HCT116 (cell line): ENCODE measurements around the gene TOR2A. TPM values are rescaled to one million over a fixed set of nuclear protein-coding genes. Genes with fewer than 3 reads are reported as not detected.

Experiments
- ATAC-seq: fragments of 200-7000 bp; cut with Tn5 transposase; 2 replicates; pipeline ENCODE4 v1.9.1; 2020; ENCODE audit warnings: mild to moderate bottlenecking, moderate library complexity
- BruUV-seq: library from RNA; stranded (reverse); fragments of 400-500 nt; replicated peaks from 2 replicates; lab custom pipeline; 2021; lab: Mats Ljungman, UMichigan
- CTCF ChIA-PET: fragments of 300-600 bp; sonication (Branson Sonifier 250); formaldehyde crosslinking; loops from one replicate; lab custom pipeline; 2021; ENCODE audit warnings: antibody characterized with exemption; lab: Charles Lee
- POLR2A ChIA-PET: fragments of 300-600, 350-600 bp; sonication (Branson Sonifier 250); formaldehyde crosslinking; loops from one replicate; lab custom pipeline; 2021; ENCODE audit warnings: antibody characterized with exemption; lab: Charles Lee
- RAD21 ChIA-PET, 2 experiments: fragments of 300-600 bp; sonication (Branson Sonifier 250); formaldehyde crosslinking; loops; one replicate each; lab custom pipeline; 2023; ENCODE audit warnings: low total read pairs in 2 of 2; ENCODE audit not compliant: uncharacterized antibody in 2 of 2, unreplicated experiment in 2 of 2, low non-redundant PET in 1 of 2; lab: Charles Lee
- DNase-seq: peaks from one replicate; pipeline ENCODE4 v3.0.0-alpha.2; 2010; ENCODE audit warnings: low read depth, low spot score
- H2AFZ ChIP-seq: fragments of 200-600 bp; shearing (Covaris generic), sonication (generic); 2 replicates; pipeline ENCODE4 v1.6.1; 2017; ENCODE audit warnings: low read depth, mixed run types, mixed read lengths, antibody characterized with exemption, low read length; ENCODE audit not compliant: poor library complexity, severe bottlenecking
- H3K27ac ChIP-seq: 2 replicates; pipeline ENCODE4 v1.5.1; 2012; ENCODE audit warnings: low read depth, low read length
- H3K27me3 ChIP-seq: fragments of 200-600 bp; sonication (generic); 2 replicates; pipeline ENCODE4 v1.6.1; 2016; ENCODE audit warnings: mixed run types, low read length, mixed read lengths; ENCODE audit not compliant: insufficient read depth
- H3K36me3 ChIP-seq, 2 experiments: fragments of 200-500 bp in 1 of 2; fragments of 200-600 bp in 1 of 2; sonication (Bioruptor generic) in 1 of 2; sonication (generic) in 1 of 2; 2 replicates each; pipeline versions ENCODE4 v1.5.1 to v1.6.1; 2014 to 2016; ENCODE audit warnings: low read length in 2 of 2, inconsistent platforms in 1 of 2, mixed read lengths in 1 of 2, mixed run types in 1 of 2; ENCODE audit not compliant: insufficient read depth in 2 of 2, control insufficient read depth in 1 of 2
- H3K4me1 ChIP-seq, 2 experiments: fragments of 200-600 bp in 1 of 2; sonication (generic) in 1 of 2; 2 replicates each; pipeline versions ENCODE4 v1.5.1 to v1.6.1; 2012 to 2017; ENCODE audit warnings: low read length in 2 of 2, inconsistent platforms in 1 of 2, mild to moderate bottlenecking in 1 of 2, mixed read lengths in 1 of 2, mixed run types in 1 of 2, moderate library complexity in 1 of 2; ENCODE audit not compliant: insufficient read depth in 2 of 2, control insufficient read depth in 1 of 2
- H3K4me2 ChIP-seq: fragments of 200-600 bp; sonication (generic); 2 replicates; pipeline ENCODE4 v1.6.1; 2017; ENCODE audit warnings: mixed run types, low read length, mixed read lengths
- H3K4me3 ChIP-seq, 2 experiments: fragments of 200-600 bp in 1 of 2; sonication (generic) in 1 of 2; replicated peaks in 1 of 2; 2 replicates each; pipeline ENCODE4 v1.5.1; 2011 to 2016; ENCODE audit warnings: low read length in 2 of 2, control low read depth in 1 of 2, low read depth in 1 of 2, mild to moderate bottlenecking in 1 of 2, mixed read lengths in 1 of 2, mixed run types in 1 of 2
- H3K79me2 ChIP-seq: fragments of 200-600 bp; sonication (generic); 2 replicates; pipeline ENCODE4 v1.6.1; 2017; ENCODE audit warnings: mild to moderate bottlenecking, mixed run types, low read length, moderate library complexity, mixed read lengths; ENCODE audit not compliant: insufficient read depth
- H3K9ac ChIP-seq: fragments of 200-600 bp; sonication (generic); 2 replicates; pipeline ENCODE4 v1.6.1; 2016; ENCODE audit warnings: low read length, mixed read lengths
- H3K9me2 ChIP-seq: fragments of 200-600 bp; sonication (generic), shearing (Covaris generic); 2 replicates; pipeline ENCODE4 v1.6.1; 2017; ENCODE audit warnings: mixed run types, mild to moderate bottlenecking, moderate library complexity; ENCODE audit not compliant: insufficient read depth
- H3K9me3 ChIP-seq, 2 experiments: fragments of 200-500 bp in 1 of 2; fragments of 200-600 bp in 1 of 2; sonication (Bioruptor generic) in 1 of 2; sonication (generic) in 1 of 2; 2 replicates each; pipeline ENCODE4 v1.6.1; 2014 to 2017; ENCODE audit warnings: low read length in 2 of 2, mixed read lengths in 2 of 2, inconsistent platforms in 1 of 2, low read depth in 1 of 2, mild to moderate bottlenecking in 1 of 2, mixed run types in 1 of 2, moderate library complexity in 1 of 2; ENCODE audit not compliant: control insufficient read depth in 1 of 2, insufficient read depth in 1 of 2
- H4K20me1 ChIP-seq: fragments of 200-600 bp; sonication (generic), shearing (Covaris generic); 2 replicates; pipeline ENCODE4 v1.6.1; 2017; ENCODE audit warnings: mixed run types, mild to moderate bottlenecking, moderate library complexity; ENCODE audit not compliant: insufficient read depth
- ATF3 ChIP-seq: IDR thresholded peaks from 2 replicates; pipeline ENCODE4 v1.6.1; 2012
- CBX3 ChIP-seq: IDR thresholded peaks from 2 replicates; pipeline ENCODE4 v1.6.1; 2012; ENCODE audit warnings: low read depth
- CTCF ChIP-seq, 3 experiments: fragments of 200-600 bp in 1 of 3; sonication (generic) in 1 of 3; IDR thresholded peaks in 2 of 3; conservative IDR thresholded peaks in 1 of 3; 2 replicates each; pipeline ENCODE4 v1.5.1; 2012 to 2017; ENCODE audit warnings: low read depth in 2 of 3, low read length in 2 of 3, antibody characterized with exemption in 1 of 3, borderline replicate concordance in 1 of 3, control low read depth in 1 of 3, mild to moderate bottlenecking in 1 of 3, mixed read lengths in 1 of 3, mixed run types in 1 of 3, moderate library complexity in 1 of 3; ENCODE audit not compliant: insufficient read depth in 1 of 3
- EGR1 ChIP-seq: IDR thresholded peaks from 2 replicates; pipeline ENCODE4 v1.6.1; 2012; ENCODE audit warnings: low read depth
- ELF1 ChIP-seq: IDR thresholded peaks from 2 replicates; pipeline ENCODE4 v1.6.1; 2012; ENCODE audit warnings: low read depth, borderline replicate concordance
- EZH2 ChIP-seq: fragments of 200-600 bp; sonication (generic); IDR thresholded peaks from 2 replicates; pipeline ENCODE4 v1.6.1; 2017; ENCODE audit warnings: antibody characterized with exemption, mixed run types
- EZH2phosphoT487 ChIP-seq: fragments of 200-600 bp; IDR thresholded peaks from 2 replicates; pipeline ENCODE4 v1.6.1; 2018; ENCODE audit warnings: antibody characterized with exemption, borderline replicate concordance
- FOSL1 ChIP-seq: IDR thresholded peaks from 2 replicates; pipeline ENCODE4 v1.6.1; 2012; ENCODE audit warnings: low read depth
- JUND ChIP-seq: IDR thresholded peaks from 2 replicates; pipeline ENCODE4 v1.6.1; 2012
- MAX ChIP-seq: IDR thresholded peaks from 2 replicates; pipeline ENCODE4 v1.6.1; 2012
- POLR2A ChIP-seq: IDR thresholded peaks from 2 replicates; pipeline ENCODE4 v1.7.0; 2011; ENCODE audit warnings: borderline replicate concordance; ENCODE audit not compliant: insufficient read depth, insufficient read length; ENCODE audit errors: extremely low read depth
- POLR2AphosphoS5 ChIP-seq: IDR thresholded peaks from 2 replicates; pipeline ENCODE4 v1.6.1; 2011; ENCODE audit warnings: mild to moderate bottlenecking, low read depth, low read length, moderate library complexity
- RAD21 ChIP-seq: IDR thresholded peaks from 2 replicates; pipeline ENCODE4 v1.6.1; 2012; ENCODE audit warnings: low read depth, mild to moderate bottlenecking
- REST ChIP-seq: IDR thresholded peaks from 2 replicates; pipeline ENCODE4 v1.6.1; 2012; ENCODE audit warnings: low read depth
- SP1 ChIP-seq: IDR thresholded peaks from 2 replicates; pipeline ENCODE4 v1.6.1; 2012; ENCODE audit warnings: low read depth
- SRF ChIP-seq: IDR thresholded peaks from 2 replicates; pipeline ENCODE4 v1.6.1; 2012; ENCODE audit warnings: low read depth
- TCF7L2 ChIP-seq: IDR thresholded peaks from 2 replicates; pipeline ENCODE4 v1.7.0; 2011; ENCODE audit warnings: borderline replicate concordance, inconsistent platforms; ENCODE audit not compliant: insufficient read depth, insufficient read length; ENCODE audit errors: extremely low read depth
- ZBTB33 ChIP-seq: IDR thresholded peaks from 2 replicates; pipeline ENCODE4 v1.6.1; 2011; ENCODE audit warnings: mild to moderate bottlenecking, low read length, moderate library complexity; ENCODE audit not compliant: insufficient replicate concordance; ENCODE audit errors: extremely low read depth
- ZFX ChIP-seq: fragments of 450-650 bp; IDR thresholded peaks from 2 replicates; pipeline ENCODE4 v1.6.1; 2017
- ZNF274 ChIP-seq: fragments of 200-500 bp; sonication (Bioruptor generic); IDR thresholded peaks from 2 replicates; pipeline ENCODE4 v1.6.1; 2014; ENCODE audit warnings: mild to moderate bottlenecking, low read depth, low read length, inconsistent platforms
- intact Hi-C: fragments of 100-400 bp; cut with micrococcal nuclease; formaldehyde crosslinking; loops from 2 replicates; pipeline ENCODE4 v1.10.0; 2022
- total RNA-seq: library from RNA; stranded (reverse); gene quantifications from one replicate; pipeline ENCODE4 v1.2.1, GENCODE V29; 2021; ENCODE audit not compliant: unreplicated experiment

The TOR2A gene
- total RNA-seq, 1 experiment from 2014 or later = 12.0 TPM

GRCh38 chr9:127768698-127769097, 33.6 kb upstream of the TOR2A start:
- no peak overlapping the region for H3K9ac ChIP-seq
- no peaks in the 10 kb centered on the region for H3K9me3 ChIP-seq
- ATAC-seq = no peak
- H3K27ac ChIP-seq = no peak overlapping the region
- no peaks in the 10 kb centered on the region for H3K79me2 ChIP-seq
- no peaks in the 10 kb centered on the region for H3K36me3 ChIP-seq
- no peaks in the 10 kb centered on the region for H3K27me3 ChIP-seq
- H3K4me3 ChIP-seq = no peak overlapping the region
- intact Hi-C loops = no loop called here
- H3K4me2 ChIP-seq = no peak overlapping the region
- H4K20me1 ChIP-seq = no peaks in the 10 kb centered on the region
- RAD21 ChIA-PET = no interaction called here
- CTCF ChIA-PET = no interaction called here
- TF ChIP-seq POLR2A = no peak
- no peak for TF ChIP-seq ZFX
- no peak for TF ChIP-seq FOSL1
- TF ChIP-seq CBX3 = no peak
- TF ChIP-seq TCF7L2 = no peak
- no peak for TF ChIP-seq SRF
- TF ChIP-seq EGR1 = no peak
- no peak for TF ChIP-seq POLR2AphosphoS5
- no peak for TF ChIP-seq EZH2
- no peak for TF ChIP-seq ZNF274
- no peak for TF ChIP-seq CTCF (IDR thresholded peaks at IDR 0.05 in 2 of 3, conservative IDR thresholded peaks at IDR 0.05 in 1 of 3; ENCODE audit: borderline replicate concordance in 1 of 3, insufficient read depth in 1 of 3, low read depth in 2 of 3, low read length in 2 of 3)
- TF ChIP-seq ATF3 = no peak
- TF ChIP-seq JUND = no peak
- TF ChIP-seq EZH2phosphoT487 = no peak
- TF ChIP-seq SP1 = no peak
- TF ChIP-seq ZBTB33 = no peak
- no peak for TF ChIP-seq MAX
- TF ChIP-seq REST = no peak
- TF ChIP-seq RAD21 = no peak
- no peak for TF ChIP-seq ELF1
- TF ChIP-seq, all 23 proteins: peak for 0
- DNase-seq = no peak
- H2AFZ ChIP-seq = no peak overlapping the region
- BruUV-seq = no TSS peak
- peaks cover 13 to 21% of the 10 kb centered on the region in 2 experiments for H3K4me1 ChIP-seq
- POLR2A ChIA-PET = no interaction called here
- H3K9me2 ChIP-seq = no peaks in the 10 kb centered on the region
